GM23248 (cell line): Measurements from ENCODE around the gene CFAP100.

Experiments
- EZH2 ChIP-seq: fragments of 200-600 bp; sonication (generic); IDR thresholded peaks from 2 replicates; pipeline ENCODE4 v1.6.1; 2018; ENCODE audit warnings: antibody characterized with exemption, mild to moderate bottlenecking; ENCODE audit not compliant: insufficient read depth, poor library complexity, severe bottlenecking
- EZH2phosphoT487 ChIP-seq: fragments of 200-600 bp; sonication (generic); IDR thresholded peaks from 2 replicates; pipeline ENCODE4 v1.6.1; 2018; ENCODE audit warnings: antibody characterized with exemption, moderate library complexity, mild to moderate bottlenecking, low read depth; ENCODE audit not compliant: insufficient read depth

DNA sequence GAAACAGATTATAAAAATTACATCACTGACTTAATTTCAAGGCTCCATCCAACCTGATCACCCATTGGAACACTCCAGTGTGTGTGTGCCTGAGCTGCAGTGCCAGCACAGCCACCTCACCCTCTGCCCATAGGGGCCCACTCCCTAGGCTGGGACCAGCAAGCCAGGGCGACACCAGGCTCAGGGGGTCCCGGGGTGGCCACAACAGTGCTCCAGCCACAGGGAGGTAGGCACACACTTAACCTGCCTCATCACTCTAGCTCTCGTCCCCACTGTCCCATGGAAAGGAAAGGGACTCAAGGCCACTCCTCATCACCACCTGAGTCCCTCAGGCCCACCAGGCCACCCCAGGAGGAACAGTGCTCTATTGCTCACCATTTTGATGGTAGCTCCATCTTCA lies 56.0 kb downstream of the CFAP100 start:
- TF ChIP-seq EZH2 (no peak), EZH2phosphoT487 (no peak)
